Coronary artery (tissue), 2 donors: Measurements from ENCODE around the gene TRIML2.
"Not testable (repeated sequence)": the region's sequence is repeated elsewhere in the genome, so short reads cannot be mapped to it uniquely, and the experiment has no call there.

Experiments
- DNase-seq: peaks from one replicate; pipeline ENCODE4 v3.0.0-alpha.2; 2017; ENCODE audit warnings: low spot score
- H3K27ac ChIP-seq, 2 donors: fragments of 200-600 bp; sonication (generic); one replicate each; pipeline ENCODE4 v1.5.1; 2016 to 2019
- H3K4me3 ChIP-seq: fragments of 200-600 bp; sonication (generic); 2 replicates; pipeline ENCODE4 v1.5.1; 2016; ENCODE audit warnings: mild to moderate bottlenecking, moderate library complexity
- CTCF ChIP-seq: fragments of 200-600 bp; sonication (generic); IDR thresholded peaks from one replicate; pipeline ENCODE4 v1.5.1; 2019; ENCODE audit warnings: antibody characterized with exemption

TRIML2 gene

DNA sequence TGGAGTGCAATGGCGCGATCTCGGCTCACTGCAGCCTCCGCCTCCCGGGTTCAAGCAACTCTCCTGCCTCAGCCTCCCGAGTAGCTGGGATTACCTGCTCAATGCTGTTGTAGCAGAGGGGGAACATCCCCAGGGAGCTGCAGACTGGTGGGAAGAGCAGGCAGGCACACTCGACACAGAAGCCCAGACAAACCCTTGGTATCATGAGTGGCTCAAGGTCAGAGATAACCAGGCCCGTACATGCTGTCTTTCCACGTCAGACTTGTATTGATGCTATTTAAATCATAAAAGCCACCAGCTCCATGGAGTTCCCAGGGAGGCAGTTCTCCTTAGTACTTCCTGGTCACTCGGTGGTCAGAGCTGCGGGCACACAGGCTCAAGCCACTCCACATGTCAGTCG is 33.2 kb downstream of the TRIML2 start:
- H3K4me3 ChIP-seq = no peak overlapping the region
- TF ChIP-seq CTCF = no peak
- no peak for DNase-seq

DNA sequence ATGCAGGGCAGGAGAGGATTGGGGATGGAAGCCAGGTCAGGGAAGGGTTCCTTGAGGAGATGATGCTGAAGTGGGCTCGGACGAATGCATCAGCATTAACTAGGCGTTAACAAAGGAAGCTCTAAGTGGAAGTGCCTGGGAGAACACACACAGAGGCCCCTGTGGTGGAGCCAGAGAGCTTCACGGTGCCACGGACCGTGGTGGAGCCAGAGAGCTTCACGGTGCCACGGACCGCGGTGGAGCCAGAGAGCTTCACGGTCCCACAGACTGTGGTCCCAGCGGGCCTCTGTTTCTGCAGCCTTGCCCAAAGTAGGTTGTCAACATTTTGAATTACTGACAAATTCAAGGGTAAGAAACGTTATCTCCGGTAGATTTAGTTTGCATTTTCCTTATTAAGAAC is 48.3 kb downstream of the TRIML2 start:
- TF ChIP-seq CTCF = no peak
- Histone ChIP-seq H3K4me3 (no peak overlapping the region), H3K27ac (no peak overlapping the region)
- no peak for DNase-seq

More for the DNA sequence above, 33.2 kb downstream of the TRIML2 start:
- H3K27ac ChIP-seq = no peak overlapping the region

DNA sequence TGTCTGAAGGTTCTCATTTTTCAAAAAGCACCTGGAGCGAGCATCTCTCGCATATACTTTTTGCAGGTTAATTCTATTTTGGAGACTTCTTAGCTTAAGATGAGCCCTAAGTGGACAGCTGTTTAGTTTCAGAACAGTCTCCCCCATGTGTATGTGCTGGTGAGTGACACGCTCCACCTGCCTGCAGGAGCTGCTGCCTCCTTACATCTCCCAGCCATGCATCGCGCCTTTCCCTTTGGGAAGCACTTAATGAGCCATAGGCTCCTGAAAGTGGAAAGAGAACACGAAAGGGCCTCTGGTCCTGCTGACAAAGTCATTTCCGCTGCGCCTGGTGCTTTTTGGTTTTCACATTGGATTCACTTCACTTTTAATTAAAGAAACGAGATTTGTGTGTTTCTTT is 56.1 kb downstream of the TRIML2 start:
- no peak for DNase-seq
- no peak overlapping the region for H3K27ac ChIP-seq
- TF ChIP-seq CTCF = no peak
- no peak overlapping the region for H3K4me3 ChIP-seq

- TF ChIP-seq CTCF = no peak
- Histone ChIP-seq H3K27ac (no peak overlapping the region), H3K4me3 (no peak overlapping the region)
- no peak for DNase-seq
Measured at GRCh38 chr4:188046657-188047056, 62.7 kb downstream of the TRIML2 start.

DNA sequence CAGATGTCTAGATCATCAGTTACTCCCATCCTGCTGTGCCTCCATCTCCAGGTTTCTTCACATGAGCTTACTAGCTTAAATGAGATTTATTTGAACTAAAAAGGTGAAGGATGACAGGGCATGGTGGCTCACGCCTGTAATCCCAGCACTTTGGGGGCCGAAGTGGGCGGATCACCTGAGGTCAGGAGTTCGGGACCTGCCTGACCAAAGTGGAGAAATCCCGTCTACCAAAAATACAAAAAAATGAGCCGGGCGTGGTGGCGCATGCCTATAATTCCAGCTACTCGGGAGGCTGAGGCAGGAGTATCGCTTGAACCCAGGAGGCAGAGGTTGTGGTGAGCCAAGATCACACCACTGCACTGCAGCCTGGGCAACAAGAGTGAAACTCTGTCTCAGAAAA is 63.9 kb downstream of the TRIML2 start:
- DNase-seq, H3K4me3 ChIP-seq, H3K27ac ChIP-seq: not testable (repeated sequence)

- Histone ChIP-seq H3K4me3 (no peak overlapping the region), H3K27ac (no peak overlapping the region)
- TF ChIP-seq CTCF = no peak
- DNase-seq = no peak
Measured at GRCh38 chr4:188043154-188043553, 66.2 kb downstream of the TRIML2 start.

DNA sequence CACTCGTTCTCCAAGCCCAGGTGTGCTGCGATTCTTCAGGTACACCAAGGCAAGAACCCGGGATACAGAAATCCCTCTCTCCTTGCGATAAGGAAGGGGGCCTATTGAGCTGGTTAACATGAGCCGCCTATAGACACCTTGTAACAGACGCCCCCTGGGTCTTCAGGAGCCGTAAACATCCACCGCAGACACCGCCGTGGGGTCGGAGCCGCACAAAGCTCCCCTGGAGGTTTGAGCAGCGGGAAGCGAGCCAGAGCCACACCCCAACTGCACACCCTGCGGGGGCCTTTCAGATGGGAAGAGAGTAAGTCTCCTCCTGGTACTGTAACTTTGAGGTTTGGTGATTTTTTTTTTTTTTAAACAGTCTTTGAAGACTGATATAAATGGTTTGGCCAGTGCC is 67.2 kb downstream of the TRIML2 start:
- no peak overlapping the region for H3K27ac ChIP-seq
- no peak overlapping the region for H3K4me3 ChIP-seq
- no peak for TF ChIP-seq CTCF
- no peak for DNase-seq

DNA sequence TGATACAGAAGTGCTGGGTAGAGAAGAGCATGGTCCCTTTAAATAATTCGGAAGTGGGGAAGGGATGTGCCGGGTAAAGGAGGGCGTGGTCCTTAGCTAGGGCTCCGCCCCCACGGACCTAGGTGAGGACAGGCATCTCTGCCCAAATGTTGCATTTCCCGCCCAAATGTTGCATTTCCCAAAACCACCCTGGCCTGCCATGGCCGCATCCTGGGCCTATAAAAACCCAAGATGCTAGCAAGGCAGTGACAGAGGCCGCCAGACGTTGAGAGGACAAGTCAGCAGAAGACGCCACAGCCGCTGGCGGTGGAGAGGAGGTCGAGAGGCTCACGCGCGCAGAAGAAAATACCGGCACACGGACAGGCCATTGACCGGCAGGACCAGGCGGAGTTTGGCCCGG is 67.7 kb downstream of the TRIML2 start:
- H3K4me3 ChIP-seq = no peak overlapping the region
- DNase-seq = no peak
- no peak overlapping the region for H3K27ac ChIP-seq
- no peak for TF ChIP-seq CTCF
